DLD1 (cell line): Measurements from ENCODE around the gene MR1.

Experiments
- in situ Hi-C: cut with HindIII; loops from 2 replicates; pipeline ENCODE4 v1.10.0; 2017; ENCODE audit warnings: low sequenced_read_pairs

Gene MR1

DNA sequence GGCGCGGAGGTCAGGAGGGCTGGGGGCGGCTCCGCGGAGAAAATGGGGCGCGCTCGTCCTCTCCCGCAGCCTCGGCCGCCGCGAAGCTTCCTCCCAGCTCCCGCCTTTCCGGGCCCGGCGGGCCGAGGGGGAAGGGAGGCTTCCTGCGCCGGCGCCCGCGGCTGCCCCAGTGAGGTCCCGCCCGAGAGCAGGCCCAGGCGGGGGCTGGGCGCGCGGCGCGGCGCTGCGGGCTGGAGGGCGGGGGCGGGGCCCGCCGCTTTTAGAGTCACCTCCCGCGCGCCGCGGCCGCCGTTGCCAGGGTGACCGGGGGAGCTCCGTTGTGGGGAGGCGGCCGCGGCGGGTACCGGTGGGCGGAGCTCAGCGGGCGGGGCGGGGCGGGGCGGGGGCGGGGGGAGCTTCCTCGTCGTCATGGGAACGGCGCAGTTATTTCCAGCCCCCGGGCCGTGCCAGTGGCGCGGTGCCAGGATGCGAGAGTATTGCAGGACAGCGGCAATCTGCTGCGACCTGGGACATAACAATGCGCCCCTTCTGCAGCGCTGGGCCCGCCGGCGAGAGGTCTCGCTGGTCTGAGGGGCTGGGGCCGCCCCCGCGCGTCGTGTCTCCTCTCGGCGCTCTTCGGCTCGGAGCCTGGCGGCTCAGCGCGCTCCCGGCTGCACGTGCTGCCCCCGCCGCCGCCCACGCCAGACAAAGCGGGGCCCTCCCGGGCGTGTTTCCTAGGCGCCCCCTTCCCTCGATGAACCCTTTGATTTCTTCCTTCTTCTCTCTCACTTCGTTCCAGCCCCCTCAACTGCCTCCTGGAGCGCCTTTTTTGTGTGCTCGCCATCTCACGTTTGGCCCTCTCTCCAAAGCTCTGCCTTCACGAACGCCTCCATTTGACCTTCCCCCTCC lies 71.6 kb downstream of the MR1 start:
- in situ Hi-C loops, result no loop called here

DNA sequence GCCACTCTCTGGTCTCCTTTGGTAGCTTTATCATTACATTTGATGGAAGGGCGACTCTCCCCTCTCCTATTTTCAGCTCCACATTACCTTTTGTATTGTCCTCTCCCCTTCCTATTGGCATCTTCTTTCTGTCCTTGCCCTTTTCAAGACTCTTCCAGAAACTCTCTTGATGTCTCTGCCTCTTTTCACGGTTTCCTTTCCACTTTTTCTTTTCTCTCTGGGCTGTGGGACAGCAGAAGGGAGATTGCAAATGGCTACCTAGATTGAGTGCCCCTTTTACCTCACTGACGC lies 72.2 kb downstream of the MR1 start:
- in situ Hi-C loops, result no loop called here

DNA sequence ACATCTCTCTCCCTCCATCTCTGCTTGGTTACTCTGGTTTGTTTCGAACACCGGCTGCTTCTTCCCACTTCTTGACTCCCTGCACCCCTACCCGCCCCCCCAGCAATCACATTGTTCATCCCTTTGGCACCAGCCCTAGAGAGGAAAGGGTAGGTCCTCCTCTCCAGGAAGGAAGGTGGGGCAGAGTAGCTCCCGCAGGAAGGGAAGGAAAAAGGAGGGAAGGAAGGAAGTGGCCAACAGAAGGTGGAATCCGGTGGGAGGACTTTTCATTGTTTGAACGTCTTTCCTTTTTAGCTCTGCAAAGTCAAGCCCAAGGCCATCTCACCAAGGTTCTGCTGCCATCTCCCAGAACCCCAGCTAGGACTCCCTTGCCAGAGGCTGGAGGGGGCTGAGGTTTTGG lies 72.7 kb downstream of the MR1 start:
- in situ Hi-C loops, result no loop called here

DNA sequence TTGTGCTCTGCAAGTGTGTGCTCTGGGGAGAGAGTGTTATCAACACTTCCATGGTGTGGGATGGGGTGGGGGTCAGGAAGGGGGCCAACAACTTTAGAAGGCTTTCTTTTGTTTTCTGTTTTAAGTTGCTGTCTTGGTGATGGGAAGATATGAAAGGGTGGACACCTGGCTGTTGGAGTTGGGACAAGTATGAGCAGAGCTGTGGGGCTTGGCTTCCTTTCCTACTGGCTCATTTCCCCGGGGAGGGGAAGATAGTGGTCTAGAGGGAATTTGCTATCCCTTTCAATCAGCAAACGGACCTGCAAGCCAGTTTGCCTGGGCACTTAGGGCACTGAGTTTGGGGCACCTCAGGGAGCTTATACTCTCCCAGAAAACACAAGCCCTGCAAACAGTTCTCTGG lies 73.9 kb downstream of the MR1 start:
- in situ Hi-C loops, result no loop called here

DNA sequence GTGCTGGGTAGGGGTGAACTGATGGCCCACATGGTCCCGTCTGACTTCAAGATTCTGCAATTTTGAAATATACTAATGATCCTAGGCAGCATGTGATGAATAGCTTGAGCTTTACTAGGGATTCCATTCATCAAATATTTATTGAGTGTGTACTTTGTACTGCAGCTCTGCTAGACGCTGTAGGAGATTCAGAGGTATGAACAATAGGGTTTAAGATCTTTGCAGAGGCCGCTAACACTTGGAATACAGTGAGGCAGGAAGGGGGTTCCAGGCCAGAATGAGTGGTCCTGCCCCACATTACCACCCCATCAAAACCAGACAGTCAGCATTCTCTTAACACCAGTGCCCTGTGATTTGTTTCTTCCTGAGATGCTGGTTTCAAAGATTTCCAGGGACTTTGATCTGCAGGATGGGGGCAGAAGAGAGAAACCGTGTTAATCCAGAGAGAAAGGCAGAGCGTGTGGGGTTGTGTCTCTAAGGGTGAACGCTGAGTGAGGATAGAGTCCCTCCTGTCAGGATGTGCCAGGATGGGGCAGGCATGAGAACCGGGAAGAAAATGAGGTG lies 74.6 kb downstream of the MR1 start:
- in situ Hi-C loops, result no loop called here

DNA sequence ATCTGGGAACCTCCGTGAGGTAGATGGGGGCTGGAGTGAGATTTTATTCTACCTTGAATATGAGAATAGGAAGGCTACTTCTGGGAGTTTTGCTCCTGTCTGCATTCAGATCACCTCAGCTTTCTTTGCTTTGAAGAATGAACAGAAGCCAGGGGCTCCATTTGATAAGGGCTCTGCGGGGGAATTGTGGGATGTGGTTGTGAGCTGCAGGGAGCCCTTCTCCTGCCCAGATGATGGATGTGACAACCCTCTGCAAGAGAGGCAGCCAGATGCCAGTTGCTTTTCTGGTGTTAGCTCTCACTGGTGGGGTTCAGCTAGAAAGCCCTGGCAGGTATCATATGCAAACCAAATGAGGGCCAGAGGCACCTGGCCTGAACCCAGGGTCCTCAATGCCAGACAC lies 76.2 kb downstream of the MR1 start:
- in situ Hi-C loops, result no loop called here
